GM21737 (cell line): ENCODE measurements around the gene NXNL2.
A peak's percentile ranks its signal among the peaks of the same experiment; 100 is the strongest.

ENCODE experiments used
- ATAC-seq: cut with Tn5 transposase; IDR thresholded peaks from one replicate; pipeline ENCODE4 v1.9.1; 2021; ENCODE audit warnings: mild to moderate bottlenecking, moderate library complexity; ENCODE audit not compliant: unreplicated experiment

The NXNL2 gene

DNA sequence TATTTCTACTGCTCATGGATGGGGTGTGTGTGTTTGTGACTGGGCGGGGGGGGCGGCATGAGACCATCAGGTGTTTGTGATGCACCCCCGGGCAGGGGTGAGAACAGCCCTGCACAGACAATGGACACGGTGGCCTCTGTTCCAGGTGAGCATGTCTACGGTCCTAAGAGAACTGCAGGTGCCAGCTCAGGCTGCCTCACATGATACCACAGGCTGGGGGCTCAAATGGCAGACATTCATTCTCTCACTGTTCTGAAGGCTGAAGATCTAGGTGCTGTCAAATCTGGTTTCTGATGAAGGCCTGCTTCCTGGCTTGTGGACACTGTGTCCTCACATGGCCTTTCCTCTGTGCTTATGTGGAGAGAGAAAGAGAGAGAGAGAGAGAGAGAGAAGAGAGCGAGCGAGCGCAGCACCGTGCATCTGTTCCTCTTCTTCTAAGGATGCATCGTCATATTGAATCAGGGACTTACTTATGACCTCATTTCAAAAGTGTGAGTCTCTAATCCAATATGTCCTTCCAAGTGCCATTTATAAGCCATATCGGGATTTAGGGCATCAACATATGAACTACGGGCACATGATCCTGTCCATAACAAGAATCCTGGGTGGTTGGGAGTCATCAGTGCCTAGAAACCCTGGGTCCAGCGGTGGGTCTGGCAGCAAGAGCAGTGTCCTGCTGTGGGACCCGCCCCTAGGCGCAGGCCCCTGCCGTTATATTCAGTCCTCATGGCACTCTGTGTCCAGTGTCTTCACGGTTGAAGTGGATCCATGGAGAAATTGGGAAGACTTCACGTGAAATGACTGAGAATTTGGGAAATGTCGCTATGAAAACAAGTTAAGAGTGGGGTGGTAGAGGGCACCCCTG is 42.5 kb downstream of the NXNL2 start:
- ATAC-seq = no peak

DNA sequence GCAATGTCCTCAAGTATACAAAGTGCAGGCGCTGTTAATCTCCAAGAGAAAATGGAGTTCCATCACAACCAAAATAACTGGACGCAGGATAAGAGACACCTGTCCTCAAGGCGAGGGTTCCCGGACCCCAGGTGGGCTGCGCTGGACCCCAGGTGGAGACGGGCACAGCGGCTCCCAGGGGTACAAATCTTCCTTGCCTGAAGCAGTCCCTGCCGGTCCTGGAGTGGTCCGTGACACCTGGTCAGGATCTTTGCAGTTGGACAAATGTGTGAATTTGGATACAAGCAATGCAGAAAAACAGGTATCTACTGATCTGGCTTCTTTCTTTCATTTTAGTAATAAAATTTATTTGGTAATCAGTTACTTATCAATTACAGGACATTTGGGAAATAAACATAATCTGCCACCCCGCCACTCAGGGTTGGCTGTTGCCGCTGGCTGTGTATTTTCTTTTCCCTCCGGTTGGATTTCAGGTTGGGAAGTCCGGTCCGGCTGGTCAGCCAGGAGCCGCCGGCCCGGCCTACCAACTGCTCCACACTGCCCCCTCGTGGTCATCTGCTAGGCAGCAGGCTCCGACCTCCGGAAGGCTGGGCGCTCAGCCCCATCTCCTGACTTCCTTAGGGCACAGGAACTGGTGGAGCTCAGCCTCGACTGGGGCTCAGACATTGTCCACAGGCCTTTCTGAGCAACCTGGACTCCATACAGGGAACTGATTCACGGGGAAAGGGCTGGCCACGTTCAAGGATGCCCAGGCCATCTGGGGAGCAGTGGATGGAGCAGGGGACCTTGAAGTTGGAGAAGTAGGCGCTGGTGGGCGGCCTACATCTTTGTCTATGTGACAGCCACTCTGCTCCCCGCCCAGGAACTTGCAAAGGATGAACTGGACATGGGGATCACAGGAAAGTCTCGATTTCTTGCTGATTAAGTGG is 43.4 kb downstream of the NXNL2 start:
- peak; percentile 73 for ATAC-seq

DNA sequence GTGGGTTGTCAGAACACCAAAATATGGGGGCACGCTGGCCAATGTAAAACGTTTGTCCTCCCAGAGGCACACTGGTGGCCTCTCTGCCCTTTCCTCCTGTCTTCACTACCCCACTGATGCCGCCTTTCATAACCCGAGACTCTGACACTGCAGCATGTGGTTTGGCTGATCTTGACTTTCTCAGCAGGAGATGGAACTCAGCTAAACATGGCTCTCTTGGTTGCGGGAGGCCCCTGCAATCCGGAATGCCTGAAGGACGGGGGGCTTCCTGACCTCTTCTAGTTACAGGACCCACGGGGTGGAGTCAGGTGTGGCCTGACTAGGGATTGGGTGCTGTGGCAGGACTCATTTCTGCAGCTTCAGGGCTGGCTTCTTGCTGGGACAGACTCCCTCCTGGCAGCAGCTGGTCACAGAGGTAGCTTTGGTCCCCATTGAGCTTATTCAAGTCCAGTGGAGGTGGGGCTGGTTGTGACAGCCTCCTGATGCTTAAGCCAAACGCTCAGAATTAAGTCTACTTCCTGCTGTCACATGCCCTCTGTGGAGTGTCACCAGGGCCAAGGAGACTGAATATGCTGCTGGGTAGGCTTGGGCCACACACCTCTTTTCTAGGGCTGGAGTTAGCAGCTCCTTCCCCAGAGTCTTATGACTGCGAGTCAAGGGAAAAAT is 44.2 kb downstream of the NXNL2 start:
- ATAC-seq = no peak

DNA sequence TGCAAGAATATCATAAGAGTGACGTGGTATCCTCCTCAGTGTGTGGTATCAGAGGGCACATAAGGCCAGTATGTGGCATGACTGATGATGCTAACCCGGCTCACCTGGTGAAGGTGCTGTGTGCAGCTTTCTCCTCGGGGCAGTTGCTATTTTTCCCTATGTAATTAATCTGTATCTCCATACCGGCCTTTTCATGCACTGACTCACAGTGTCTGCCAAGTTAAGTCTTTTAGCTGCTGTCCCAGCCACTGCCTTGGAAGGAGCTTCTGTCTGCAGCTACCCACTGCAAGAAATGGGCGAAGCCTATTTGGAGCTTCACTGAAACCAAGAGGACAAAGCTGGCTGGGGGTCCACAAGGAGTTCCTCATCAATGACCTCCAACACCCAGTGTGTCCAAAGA is 46.0 kb downstream of the NXNL2 start:
- no peak for ATAC-seq

DNA sequence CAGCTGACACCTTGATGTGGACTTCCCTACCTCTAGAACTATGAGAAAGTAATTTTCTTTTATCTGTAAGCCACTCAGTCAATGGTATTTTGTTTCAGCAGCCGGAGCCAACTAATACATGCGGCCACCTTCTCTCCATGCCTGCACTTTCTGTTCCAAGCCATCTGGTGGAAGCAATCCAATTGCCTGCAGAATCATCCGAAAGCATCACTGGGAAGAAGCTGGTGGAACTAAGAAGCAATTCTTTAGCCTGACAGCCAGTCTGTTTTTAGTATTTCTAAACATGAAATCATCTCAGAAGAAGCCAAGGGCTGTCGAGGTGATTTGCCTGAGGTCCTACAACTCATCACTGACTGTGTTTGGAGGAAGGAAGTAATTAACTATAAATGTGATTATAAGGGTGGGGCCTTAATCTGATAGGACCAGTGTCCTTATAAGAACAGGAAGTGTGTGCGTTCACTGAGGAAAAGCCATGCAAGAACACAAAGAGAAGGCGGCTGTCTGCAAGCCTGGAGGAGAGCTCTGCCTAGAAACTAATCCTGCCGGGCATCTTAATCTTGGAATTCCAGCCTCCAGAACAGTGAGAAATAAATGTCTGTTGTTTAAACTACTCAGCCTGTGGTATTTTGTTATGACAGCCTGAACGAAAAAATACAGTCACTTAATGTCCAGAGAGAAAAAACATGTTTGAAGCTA is 49.1 kb downstream of the NXNL2 start:
- ATAC-seq = no peak

DNA sequence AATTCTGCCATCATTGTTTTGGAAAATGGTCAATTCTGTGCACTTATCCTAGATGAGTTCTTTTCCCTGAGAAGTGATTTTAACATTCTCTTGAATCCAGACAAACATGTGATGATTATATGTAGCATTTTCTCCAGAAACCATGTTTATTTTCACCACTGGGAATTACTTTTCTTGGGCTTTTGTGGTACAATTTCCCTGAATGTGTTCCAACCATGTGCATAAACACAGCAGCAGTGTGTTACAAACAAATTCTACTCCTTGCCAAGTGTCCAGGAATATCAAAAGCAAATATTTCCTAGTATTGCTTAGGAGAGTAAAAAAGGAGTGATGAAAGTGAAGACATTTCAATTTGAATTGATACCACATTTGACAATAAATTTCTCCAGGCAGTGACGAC is 50.4 kb downstream of the NXNL2 start:
- no peak for ATAC-seq

DNA sequence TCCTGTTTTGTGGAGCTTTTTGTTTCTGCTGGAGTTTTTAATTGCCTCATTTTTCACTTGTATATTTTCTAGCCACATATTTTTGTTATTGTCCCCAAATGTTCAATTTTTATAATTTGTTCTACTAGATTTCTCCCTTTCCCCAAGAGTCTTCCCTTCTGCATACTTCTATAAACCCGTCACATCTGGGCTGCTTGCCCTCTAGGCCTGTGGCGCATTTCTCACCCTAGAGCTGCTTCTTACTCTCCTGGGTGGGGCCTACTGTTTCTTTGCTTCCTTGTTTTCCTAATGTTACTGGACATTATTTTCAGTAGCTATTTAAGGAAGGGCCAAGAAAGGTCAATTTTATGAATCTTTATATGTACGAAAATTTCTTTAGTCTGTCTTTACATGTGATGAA is 51.5 kb downstream of the NXNL2 start:
- ATAC-seq = no peak

DNA sequence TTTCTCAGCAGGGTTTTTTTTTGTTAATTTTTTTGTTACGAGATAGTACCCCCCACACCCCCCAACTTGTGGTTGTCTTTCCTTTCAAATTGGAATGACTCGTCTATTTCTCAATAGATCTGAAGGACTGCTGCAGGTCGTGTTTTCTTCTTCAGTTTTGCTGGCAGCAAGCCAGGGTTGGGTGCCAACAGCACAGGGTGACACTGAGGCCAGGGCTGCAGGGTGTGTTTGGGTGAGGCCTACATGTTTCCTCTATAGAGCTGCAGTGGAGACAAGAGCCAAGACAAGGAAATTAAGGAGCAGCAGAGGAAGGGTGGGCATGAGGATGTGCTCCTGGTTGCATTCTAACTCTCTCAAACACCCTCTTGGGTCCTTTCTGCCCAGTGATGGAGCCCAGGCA is 52.2 kb downstream of the NXNL2 start:
- no peak for ATAC-seq

DNA sequence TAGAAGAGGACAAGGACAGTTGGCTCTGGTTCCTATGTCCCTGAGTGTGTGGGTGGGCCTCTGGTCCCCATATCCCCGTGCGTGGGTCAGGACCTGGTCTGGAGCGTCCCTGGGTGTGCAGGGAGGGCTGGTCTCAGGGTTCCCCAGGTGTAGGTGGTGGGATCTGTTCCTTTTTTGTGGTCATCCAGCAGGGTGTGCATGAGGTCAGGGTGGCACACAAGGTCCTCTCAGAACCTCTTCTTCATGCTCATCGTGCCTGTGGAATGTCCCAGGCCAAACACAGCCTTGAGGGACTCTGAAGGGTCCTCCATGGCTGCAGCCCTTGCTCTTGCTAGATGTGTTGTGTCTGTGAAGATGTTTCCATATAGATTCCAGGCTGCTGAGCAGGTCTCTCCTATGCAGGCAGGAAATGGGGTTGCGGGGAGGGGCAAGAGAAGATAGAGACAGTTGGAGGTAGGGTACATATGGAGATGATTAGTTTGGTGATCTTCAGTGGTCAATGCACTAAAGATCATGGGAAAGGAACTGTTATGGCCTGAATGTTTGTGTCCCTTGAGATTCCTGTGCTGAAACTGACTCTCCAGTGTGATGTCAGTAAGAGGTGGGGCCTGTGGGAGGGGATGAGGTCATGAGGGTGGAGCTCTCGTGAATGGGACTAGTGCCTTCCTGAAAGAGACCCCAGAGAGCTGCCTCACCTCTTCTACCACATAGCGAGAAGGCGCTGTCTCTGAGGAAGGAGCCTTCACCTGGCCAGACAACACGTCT is 53.1 kb downstream of the NXNL2 start:
- ATAC-seq = no peak

DNA sequence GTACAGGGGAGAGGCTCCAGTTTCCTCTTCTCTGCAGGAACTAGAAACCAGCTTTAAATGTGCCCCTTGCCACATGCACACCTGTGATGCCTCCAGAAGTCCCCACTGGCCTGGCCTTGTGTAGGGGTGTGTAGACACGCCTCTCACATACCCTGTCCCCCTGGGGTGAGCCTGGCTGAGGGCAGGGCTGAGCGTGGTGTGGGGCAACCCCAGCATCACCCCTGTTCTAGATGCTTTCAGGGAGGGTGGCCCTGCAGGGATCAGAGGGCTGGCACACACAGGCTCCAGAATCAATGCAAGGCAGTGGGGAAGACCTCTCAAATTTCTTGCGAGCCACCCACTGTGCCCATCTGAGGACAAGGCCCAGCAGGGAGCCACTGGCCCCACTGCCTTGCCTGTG is 54.7 kb downstream of the NXNL2 start:
- ATAC-seq = no peak

DNA sequence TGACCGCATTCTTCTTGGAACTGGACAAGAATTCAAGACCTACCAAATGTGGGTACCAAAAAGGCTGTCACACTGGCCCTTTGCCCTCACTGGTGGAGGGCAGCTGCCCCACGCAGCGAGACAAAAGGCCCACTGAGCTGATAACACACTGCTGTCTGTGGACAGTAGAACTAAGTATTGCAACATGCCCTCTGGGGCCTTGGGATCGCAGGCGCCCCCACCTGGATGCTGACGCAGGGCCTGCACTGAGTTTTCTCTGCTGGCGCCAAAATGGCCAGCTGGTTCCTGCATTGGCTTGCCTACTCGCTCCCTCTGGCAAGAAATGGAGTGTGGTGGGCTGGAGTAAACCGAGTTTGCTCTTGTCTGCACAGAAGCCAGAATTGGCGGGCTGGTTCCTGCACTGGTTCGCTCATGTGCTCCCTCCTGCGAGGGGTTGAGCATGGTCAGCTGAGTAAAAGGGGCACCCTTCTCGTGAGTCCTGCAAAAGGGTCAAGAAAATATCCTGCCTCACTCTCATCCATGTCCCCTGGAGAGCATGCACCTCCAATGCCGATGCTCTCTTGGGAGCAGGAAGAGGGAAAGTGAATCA is 55.7 kb downstream of the NXNL2 start:
- ATAC-seq = no peak

DNA sequence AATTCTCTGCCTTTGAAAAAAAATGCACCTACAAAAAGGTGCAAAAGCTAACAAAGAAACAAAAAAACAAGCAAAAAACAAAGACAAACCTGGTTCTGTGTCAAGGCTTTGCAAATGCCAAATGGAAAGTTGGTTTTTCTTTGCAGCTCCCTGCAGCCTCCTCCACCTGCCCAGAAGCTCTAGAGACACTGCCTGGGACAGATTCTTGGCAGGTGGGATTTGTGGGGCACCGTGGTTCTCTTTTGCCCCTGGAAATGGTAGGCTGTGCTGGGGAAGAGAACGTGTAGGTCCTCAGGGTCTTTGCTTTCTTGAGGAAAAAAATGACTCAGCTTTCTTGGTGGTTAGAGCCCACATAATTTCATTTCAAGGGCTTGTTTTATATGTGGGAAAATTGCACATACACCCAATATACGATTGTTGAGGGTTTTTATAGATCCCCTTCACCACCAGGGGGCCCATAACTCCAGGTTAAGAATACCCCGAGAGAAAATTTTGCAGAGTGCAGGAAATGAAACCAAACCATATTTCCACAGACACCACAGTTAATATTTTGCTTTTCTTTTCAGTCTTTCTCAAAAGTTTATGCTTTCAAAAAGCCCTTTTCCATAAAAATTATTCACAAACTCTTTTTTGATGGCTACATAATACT is 58.7 kb downstream of the NXNL2 start:
- peak; percentile 79 for ATAC-seq
